HG02973 (cell line): ENCODE data around the gene KCNMB2.
"Not testable (repeated sequence)": the region's sequence is repeated elsewhere in the genome, so short reads cannot be mapped to it uniquely, and the experiment has no call there.

Experiments used
- ATAC-seq: cut with Tn5 transposase; IDR thresholded peaks from one replicate; pipeline ENCODE4 v1.9.1; 2021; ENCODE audit warnings: moderate library complexity; ENCODE audit not compliant: unreplicated experiment

The KCNMB2 gene

GRCh38 chr3:178745861-178746655, 209.8 kb downstream of the KCNMB2 start:
- ATAC-seq, result not testable (repeated sequence)

GRCh38 chr3:178748874-178749273, 212.6 kb downstream of the KCNMB2 start:
- no peak for ATAC-seq

GRCh38 chr3:178749471-178749870, 213.2 kb downstream of the KCNMB2 start:
- ATAC-seq, result no peak

GRCh38 chr3:178750639-178751300, 214.5 kb downstream of the KCNMB2 start:
- no peak for ATAC-seq

GRCh38 chr3:178752843-178753242, 216.6 kb downstream of the KCNMB2 start:
- ATAC-seq, result no peak

- ATAC-seq, result no peak
Observed at GRCh38 chr3:178754852-178755510, 218.7 kb downstream of the KCNMB2 start.

GRCh38 chr3:178761024-178761423, 224.8 kb downstream of the KCNMB2 start:
- no peak for ATAC-seq

- no peak for ATAC-seq
Observed at GRCh38 chr3:178761461-178761860, 225.2 kb downstream of the KCNMB2 start.

- ATAC-seq, result no peak
Observed at GRCh38 chr3:178762385-178762784, 226.1 kb downstream of the KCNMB2 start.

- no peak for ATAC-seq
Observed at GRCh38 chr3:178765472-178765871, 229.2 kb downstream of the KCNMB2 start.

GRCh38 chr3:178767581-178767980, 231.3 kb downstream of the KCNMB2 start:
- ATAC-seq, result no peak

GRCh38 chr3:178768072-178768864, 232.0 kb downstream of the KCNMB2 start:
- peak; percentile 54 for ATAC-seq

- no peak for ATAC-seq
Observed at GRCh38 chr3:178771511-178771910, 235.3 kb downstream of the KCNMB2 start.

- ATAC-seq, result no peak
Observed at GRCh38 chr3:178772746-178773145, 236.5 kb downstream of the KCNMB2 start.

GRCh38 chr3:178773358-178773757, 237.1 kb downstream of the KCNMB2 start:
- ATAC-seq, result no peak

- ATAC-seq, result peak; percentile 77
Observed at GRCh38 chr3:178777718-178778411, 241.6 kb downstream of the KCNMB2 start.

GRCh38 chr3:178778589-178778988, 242.4 kb downstream of the KCNMB2 start:
- ATAC-seq, result no peak

GRCh38 chr3:178785961-178786360, 249.7 kb downstream of the KCNMB2 start:
- no peak for ATAC-seq

- ATAC-seq, result no peak
Observed at GRCh38 chr3:178787960-178788359, 251.7 kb downstream of the KCNMB2 start.

GRCh38 chr3:178794711-178795110, 258.5 kb downstream of the KCNMB2 start:
- no peak for ATAC-seq
